Astrocyte of the cerebellum (primary cell): ENCODE data around the gene ODF4.
"Not testable (repeated sequence)": the region's sequence is repeated elsewhere in the genome, so short reads cannot be mapped to it uniquely, and the experiment has no call there.

Source experiments
- DNase-seq: peaks from one replicate; pipeline ENCODE4 v3.0.0-alpha.2; 2011; ENCODE audit warnings: low read depth
- H3K4me3 ChIP-seq: 2 replicates; pipeline ENCODE4 v1.5.1; 2011; ENCODE audit warnings: mild to moderate bottlenecking, low read depth, low read length, moderate library complexity
- in situ Hi-C: cut with HindIII; loops from 2 replicates; pipeline ENCODE4 v1.10.0; 2017; ENCODE audit warnings: low sequenced_read_pairs
- TF ChIP-seq, protein P1 (sequence below): IDR thresholded peaks from 2 replicates; pipeline ENCODE4 v1.5.1; 2012; ENCODE audit warnings: low read length, low read depth, moderate library complexity, mild to moderate bottlenecking; ENCODE audit errors: missing control alignments

The ODF4 gene

DNA sequence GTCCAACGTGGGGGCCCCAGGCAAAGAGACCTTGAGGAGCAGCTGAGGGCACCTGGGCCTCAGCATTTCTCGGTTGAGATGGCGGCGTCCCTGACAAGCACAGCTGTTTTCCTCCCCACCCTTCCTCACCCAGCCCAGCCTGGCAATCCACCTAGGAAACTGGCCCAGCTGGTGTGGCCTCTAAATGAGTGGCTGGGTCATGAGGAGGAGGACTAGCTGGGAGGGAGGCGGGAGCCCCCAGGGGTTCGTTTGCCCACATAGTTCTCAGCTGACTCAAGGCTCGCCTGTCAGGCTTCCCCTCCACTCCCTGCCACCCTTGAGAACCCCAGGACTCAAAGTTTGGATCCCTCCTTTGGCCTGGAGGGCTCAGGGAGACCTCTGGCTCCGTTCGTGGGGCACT lies 52.1 kb downstream of the ODF4 start:
- in situ Hi-C loops: no loop called here
- no peak overlapping the region for H3K4me3 ChIP-seq
- no peak for DNase-seq
- TF ChIP-seq, protein P1, sequence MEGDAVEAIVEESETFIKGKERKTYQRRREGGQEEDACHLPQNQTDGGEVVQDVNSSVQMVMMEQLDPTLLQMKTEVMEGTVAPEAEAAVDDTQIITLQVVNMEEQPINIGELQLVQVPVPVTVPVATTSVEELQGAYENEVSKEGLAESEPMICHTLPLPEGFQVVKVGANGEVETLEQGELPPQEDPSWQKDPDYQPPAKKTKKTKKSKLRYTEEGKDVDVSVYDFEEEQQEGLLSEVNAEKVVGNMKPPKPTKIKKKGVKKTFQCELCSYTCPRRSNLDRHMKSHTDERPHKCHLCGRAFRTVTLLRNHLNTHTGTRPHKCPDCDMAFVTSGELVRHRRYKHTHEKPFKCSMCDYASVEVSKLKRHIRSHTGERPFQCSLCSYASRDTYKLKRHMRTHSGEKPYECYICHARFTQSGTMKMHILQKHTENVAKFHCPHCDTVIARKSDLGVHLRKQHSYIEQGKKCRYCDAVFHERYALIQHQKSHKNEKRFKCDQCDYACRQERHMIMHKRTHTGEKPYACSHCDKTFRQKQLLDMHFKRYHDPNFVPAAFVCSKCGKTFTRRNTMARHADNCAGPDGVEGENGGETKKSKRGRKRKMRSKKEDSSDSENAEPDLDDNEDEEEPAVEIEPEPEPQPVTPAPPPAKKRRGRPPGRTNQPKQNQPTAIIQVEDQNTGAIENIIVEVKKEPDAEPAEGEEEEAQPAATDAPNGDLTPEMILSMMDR: no peak

DNA sequence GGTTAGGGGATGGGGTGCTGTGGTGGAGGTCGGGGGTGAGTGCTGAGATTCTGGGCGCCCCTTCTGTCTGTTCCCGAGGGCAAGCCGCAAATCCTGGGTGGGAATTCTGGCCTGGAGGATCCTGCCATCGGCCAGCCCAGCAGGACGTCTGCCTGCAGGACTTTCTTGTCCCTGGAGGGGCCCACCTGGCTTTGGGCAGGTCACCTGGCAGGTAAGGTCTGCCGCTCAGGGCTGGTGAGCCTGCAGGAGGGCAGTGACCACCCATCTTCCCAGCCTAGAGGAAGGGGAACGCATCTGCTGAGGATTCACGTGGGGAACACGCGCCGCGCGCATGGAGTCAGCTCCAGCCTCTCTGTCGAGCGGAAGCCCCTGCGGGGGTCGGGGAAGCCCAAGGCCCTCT lies 52.6 kb downstream of the ODF4 start:
- no peak for DNase-seq
- in situ Hi-C loops: no loop called here
- TF ChIP-seq, protein P1: no peak
- no peak overlapping the region for H3K4me3 ChIP-seq

DNA sequence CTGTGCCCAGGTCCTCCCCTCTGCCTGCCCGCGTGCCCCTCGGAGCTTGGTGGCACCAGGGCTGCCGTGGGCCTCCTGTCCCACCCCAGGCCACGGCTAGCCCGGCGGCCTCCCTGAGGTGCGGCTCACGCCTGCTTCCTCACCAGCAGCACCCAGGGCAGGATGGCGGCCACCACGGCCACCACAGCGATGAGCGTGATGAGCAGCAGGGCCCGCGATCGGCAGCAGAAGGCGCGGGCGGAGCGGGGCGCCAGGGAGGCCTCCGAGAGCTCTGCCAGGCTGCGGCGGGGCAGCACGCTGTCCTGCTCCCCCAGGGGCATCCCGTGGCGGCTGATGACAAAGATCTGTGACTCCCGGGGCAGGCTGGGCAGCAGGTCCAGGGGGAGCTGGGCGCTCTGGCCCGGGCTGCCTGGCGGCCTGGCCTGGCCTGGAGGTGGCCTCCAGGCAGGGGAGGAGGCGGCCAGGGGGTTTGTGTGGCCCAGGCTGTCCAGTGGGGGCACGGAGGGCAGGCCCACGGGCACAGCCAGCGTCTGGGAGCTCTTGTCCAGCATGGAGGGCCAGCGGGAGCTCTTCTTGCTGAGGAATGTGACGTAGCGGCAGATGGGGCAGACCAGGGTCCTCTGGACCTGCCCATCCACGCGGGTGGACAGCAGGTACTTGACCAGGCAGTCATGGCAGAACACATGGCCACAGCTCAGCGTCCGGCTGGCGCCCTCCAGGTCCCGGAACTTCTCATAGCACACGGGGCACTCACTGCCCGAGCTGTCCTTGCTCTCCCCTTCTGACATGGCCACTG lies 53.2 kb downstream of the ODF4 start:
- in situ Hi-C loops: no loop called here
- TF ChIP-seq, protein P1: no peak
- H3K4me3 ChIP-seq: no peak overlapping the region
- DNase-seq: no peak

DNA sequence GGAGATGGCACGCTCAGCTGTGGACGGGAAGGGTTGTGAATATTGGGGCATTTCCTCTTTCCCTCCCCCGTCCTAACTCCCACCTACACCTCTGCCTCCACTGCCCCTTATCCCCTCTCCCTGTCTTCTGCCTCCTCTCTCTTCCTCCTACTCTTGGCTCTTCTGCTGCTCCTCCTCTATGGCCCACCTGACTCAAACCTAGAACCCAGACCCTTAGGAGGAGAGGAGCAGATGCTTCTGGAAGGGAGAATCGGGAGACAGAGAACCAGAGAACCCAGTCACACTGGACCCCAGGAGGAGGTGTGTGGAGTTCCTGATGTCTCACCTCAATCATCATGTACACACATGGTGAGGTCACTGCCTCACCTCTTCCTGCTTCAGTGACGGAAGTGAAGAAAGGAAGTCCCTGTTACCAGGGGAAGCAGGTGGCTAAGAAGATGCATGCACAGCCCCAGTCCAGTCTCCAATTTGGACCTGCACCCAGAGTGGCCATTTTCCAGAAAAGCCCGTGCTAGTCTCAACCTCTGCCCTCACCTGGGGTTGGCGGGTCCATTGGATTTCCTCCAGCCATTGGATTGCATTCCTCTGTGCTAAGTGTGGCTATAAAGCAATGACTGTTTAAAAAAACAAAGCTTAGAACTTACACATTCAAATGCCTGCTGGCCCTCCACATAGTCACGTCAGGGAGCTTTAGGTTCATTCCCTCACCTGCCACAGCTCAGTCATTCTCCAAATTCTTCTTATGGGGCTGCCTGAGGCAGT lies 54.0 kb downstream of the ODF4 start:
- no peak for DNase-seq
- TF ChIP-seq, protein P1: no peak
- in situ Hi-C loops: no loop called here
- H3K4me3 ChIP-seq: no peak overlapping the region

DNA sequence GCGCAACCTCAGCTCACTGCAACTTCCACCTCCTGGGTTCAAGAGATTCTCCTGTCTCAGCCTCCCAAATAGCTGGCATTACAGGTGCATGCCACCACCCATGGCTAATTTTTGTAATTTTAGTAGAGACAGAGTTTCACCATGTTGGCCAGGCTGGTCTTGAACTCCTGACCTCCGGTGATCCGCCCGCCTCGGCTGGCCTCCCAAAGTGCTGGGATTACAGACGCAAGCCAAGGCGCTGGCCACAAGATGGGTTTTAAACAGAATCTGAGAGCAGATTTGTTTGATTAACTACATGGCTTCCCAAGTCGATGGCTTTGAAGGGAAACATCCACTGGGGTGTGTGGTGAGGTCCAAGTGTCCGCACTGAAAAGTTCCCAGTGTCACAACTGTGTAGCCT lies 54.9 kb downstream of the ODF4 start:
- DNase-seq, H3K4me3 ChIP-seq, in situ Hi-C loops: not testable (repeated sequence)
